HS-5 (cell line): ENCODE results near the gene FLCN.
"Not testable (repeated sequence)": the region's sequence is repeated elsewhere in the genome, so short reads cannot be mapped to it uniquely, and the experiment has no call there.

Experiments
- DNase-seq: peaks from one replicate; pipeline ENCODE4 v3.0.0-alpha.2; 2012; ENCODE audit warnings: low read depth

Gene FLCN

DNA sequence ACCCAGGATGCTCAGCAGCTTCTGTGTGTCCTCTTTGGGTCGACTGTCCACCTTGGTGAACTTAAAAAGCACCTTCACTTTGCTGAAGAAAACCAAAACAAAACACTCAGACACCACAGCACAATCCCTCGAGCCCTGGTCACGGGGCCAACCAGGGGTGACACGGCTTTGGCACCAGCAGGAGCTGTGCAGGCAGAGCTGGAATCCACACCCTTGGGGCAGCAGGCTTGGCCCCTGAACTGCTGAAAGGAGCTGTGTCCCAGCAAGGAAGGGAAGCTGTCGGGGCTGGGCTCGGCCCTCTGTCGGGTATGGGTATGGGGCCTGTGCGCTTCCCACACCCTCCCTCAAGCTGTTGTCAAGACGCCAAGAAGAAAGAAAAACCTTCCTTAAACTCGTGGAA, 23.2 kb downstream of the FLCN start:
- DNase-seq, result no peak

DNA sequence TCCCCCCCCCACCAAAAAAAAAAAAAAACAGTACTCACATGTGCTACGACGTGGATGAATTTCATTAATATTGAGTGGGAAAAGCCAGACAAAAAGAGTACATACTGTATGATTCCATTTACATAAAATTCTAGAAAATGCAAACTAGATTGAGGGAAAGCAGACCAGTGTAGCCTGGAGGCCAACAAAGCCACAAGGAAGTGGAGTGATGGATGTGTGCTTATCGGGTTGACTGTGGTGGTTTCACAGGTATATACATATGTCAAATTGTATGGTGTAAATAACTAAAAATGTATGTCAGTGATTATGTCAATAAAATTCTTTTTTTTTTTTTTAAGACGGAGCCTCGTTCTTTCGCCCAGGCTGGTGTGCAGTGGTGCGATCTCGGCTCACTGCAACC, 29.0 kb downstream of the FLCN start:
- no peak for DNase-seq

DNA sequence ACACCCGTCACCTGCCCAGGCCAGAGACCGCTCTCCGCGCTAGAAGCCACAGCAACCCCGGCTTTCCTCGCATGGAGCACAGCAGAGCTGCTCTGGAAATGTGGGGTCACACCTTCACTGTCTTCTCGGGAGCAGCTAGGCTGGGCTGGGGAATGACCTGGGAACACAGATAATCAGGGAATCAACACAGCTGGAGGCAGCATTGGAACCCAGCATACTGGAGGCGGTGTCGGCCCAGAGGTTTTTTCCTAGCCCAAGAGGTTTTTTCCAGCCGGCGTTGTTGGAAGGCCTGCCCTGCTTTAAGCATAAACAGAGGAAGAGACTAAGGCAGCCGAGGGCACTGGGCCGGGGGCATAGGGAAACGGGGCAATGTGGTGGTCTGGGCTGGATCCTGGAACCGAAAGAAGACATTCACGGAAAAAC, 30.0 kb downstream of the FLCN start:
- no peak for DNase-seq

DNA sequence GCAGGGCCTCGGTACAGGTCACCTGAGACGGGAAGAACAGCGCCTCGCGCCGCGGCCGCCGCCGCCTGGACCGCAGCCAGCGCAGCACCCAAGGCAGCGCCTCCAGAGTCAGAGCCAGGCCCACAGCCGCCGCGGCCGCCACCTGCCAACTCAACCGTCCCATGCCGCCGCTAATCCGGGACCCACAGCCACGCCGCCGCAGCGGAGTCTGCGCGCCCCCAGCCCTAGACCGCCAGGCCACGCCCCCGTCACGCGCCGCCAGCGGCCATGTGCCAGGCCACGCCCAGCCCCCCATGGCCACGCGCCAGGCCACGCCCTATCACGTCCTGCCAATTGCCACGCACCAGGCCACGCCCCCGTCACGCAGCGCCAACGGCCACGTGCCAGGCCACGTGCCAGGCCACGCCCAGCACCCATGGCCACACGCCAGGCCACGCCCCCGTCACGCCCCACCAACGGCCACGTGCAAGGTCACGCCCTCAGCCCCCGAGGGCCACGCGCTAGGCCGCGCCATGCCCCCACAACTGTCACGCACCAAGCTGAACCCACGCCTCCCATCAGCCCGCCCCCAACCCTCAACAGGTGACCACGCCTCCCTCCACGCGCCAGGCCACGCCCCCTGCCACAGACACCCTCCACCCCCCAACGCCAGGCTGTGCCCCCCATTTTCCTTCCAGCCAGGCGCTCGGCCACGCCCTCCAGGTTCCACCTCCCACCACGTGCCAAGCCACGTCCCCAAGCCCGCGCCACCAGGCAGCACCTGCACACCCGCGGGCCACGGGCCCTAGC, 30.6 kb downstream of the FLCN start, which contains the start of gene PLD6:
PLD6 (minus strand) TSS at position 210 of the 789 bp plus-strand sequence; CDS start at position 163, 47 bp downstream.
- DNase-seq, result peak; percentile 43

DNA sequence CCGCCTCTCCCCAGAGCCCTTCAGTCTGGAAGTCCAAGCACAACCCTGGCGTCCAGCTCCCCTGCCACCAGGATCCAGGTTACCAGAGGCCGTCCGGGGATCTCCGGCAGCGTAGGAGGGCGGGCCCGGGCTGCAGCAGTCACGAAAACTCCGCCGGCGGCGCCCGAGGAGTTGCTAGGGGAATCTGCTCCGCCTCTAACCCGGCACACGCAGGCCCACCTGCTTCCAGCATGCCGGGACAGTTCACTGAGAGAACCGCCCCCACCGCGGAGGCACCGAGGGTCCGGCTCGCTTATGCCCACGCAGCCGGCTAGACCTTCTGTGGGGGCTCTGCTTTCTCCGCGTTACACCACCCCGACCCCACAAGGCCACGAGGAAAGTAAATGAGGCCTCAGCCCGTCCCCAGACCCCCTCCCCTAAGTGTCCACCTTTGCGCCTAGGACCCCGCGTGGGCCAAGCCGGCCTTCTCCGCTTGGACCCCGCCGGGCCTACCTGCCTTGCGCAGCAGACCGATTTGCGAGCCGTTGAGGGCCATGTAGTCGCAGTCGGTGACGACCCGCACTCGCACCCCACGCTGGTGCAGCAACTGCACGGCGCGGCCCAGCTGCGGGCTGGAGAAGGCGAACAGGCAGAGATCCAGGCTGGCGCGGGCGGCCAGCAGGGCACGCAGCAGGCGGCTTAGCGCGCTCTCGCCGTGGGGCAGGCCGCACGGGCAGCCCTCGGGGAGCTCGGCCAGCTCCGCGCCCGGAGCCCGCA, 31.4 kb downstream of the FLCN start:
- DNase-seq, result no peak

DNA sequence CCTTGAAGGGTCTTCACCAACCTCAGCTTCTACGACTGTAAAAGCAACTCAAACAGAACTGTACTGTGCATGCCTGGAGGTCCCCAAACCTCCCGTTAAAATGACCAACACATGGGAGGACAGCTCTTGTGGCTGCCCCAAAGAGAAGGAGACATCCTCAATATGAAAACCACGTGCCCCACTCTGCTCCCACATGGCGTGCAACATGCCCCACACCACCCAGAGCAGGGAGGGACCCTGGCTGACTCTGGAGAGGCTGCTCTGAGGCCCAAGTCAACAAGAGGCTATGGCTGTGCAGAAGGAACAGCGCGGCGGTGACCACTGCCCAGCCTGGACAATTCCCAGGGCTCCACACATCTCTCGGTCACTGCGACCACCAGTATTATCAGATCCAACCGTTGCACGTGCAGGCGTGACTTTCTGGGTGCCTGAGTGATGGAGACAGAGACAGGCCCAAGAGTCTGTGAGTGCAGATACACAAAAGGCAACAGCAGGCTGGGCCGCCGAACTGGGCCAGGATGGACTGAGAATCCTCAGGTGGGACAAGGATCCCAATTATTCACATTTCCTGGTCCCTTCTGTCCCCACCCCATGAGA, 32.2 kb downstream of the FLCN start:
- DNase-seq, result no peak

DNA sequence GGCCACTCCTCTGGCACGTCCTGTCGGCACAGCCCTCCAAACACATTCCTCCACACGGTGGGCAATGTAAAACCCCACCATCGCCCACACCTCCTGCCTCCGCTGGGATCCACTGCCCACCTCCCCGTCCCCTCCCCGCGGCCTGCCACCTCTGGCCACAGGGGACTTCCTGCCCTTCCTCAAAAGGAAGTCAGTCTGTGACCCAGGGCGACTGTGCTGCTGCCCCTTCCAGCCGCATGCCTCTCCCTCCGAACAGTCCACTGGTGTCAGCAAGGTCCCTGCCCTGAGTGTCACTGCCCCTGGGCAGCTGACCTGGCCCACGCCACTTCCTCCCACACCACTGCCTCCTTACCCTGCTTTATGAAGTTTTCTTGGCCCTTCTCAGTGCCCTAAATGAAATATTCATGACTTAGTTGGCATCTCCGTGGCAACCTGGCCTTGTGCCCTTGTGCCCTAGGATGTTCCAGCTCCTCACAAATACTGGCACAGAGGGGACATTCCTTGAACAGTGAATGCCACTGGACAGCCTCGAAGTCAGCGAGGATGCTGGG, 32.9 kb downstream of the FLCN start:
- DNase-seq, result no peak

DNA sequence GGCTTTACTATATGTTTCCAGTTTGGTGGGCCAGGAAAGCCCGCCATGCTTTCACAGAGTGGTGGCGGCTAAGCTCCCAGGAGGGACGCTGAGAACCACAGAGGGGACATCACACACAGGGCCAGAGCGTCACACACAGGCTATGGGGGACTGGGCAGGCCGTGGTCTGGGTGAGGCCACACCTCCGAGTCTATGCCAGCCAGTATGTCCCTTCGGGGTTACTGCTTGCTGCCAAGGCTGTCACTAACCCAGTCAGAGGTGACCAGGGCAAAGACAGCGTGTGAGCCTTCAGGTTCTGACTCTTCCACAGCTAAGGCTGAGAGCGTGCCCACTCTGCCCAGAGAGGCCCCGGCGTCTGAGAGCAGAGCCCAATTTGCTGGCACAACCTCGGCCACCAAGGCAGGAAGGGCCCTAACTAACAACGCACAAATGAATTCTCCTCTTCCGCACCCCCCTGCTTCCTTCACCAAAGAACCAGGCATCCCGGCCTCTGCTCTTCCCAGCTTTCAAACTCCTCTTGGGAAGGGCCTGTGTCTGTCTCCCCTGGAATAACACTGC, 33.7 kb downstream of the FLCN start:
- DNase-seq, result no peak

DNA sequence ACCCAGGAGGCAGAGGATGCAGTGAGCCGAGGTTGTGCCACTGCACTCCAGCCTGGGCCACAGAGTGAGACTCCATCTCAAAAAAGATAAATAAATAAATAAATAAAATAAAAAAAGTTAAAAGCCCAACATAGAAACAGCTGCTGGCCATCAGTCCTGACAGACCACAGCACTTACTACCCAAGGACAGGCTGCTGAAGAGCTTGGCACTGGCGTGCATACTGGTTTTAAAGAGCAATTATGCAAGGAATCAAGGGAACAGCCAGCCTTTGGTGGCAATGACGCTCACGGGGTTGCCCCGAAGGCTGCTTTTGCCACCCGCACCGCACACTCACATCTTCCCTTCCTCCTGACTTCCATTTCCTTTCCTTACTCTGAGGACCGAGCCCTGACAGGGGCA, 35.1 kb downstream of the FLCN start:
- DNase-seq, result no peak

DNA sequence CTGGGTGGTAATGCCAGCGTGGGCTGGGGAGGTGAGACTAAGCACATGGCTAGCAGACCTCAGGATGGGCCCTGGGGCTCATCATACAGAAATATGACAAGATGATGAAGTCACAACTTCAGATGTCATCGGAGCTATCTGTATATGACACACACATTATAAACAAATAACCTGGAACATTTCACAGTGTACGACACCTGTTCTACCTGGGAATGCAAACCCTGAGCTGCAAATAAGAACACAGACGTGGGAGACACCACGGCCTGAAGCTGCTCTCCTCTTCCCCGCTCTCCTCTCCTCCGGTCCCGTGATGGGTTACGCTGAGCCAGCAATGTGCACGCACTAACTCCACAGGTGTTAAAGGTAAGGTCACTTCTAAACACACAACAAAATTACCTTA, 35.7 kb downstream of the FLCN start:
- DNase-seq, result no peak

DNA sequence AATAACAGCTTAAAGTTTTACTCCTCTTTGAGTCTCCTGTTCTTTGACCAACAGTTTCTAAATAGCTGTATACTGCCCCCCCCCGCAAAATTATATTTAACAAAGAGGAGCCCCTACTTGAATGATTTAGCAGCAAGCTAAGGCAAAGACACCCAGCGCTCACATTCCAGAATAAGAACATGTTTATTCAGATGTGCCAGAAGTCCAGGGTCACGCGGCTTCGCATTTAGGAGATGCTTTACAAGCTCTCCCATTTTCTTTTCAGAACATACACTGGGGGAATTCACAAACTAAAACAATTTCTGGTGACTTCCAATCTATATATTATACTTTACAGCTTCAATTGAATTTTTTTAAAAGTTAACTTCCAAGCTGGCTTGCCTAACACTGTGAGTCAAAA, 36.1 kb downstream of the FLCN start:
- DNase-seq, result no peak

DNA sequence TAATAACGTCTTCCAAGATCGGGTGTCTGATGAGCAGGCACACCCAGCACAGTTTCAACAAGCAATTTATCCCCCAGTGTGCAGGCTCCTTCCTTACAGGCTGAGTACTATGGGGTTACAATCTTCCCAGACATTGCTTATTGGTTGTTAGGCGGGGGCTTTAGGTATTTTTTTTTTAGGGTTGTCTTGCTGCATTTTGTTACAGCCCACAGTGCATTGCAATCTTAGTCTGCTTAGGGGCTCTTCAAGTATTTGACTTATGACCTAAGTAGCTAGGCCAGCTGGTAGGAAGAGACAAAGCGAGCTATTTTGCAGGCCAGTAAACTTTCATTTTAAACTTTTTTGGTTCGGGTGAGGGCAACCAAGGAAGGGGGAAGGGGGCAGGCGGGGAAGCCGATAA, 36.7 kb downstream of the FLCN start:
- no peak for DNase-seq

DNA sequence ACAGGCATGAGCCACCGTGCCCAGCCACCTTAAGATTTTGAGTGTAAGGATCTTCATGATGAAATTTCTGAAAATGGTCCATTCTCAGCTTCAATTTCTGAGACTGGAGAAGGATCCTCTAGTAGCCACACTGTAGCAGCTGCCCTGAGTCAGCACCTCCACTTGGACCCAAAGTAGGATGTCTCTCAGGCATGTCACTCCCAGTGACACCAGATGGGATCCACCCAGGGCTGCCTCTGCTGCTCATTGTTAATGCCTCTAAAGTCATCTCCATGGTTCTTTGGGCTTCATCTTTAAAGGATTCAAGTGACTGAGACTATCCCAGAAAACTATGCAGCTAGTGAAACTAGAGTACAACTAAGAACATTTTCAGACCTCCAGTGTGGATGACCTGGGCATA, 38.7 kb downstream of the FLCN start:
- no peak for DNase-seq

DNA sequence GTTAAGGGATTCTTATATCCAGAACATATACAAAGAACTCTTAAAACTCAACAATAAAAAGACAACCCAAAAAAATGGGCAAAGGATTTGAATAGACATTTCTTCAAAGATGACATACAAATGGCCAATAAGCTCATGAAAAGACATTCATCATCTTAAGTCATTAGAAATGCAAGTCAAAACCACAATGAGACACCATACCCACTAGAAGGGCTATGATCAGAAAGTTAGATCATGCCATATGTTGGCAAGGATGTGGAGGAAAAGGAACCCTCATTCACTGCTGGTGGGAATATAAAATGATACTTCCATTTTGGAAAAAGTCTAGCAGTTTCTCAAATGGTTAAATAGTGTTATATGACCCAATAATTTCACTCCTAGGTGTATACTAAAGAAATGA, 40.2 kb downstream of the FLCN start:
- DNase-seq, result no peak

DNA sequence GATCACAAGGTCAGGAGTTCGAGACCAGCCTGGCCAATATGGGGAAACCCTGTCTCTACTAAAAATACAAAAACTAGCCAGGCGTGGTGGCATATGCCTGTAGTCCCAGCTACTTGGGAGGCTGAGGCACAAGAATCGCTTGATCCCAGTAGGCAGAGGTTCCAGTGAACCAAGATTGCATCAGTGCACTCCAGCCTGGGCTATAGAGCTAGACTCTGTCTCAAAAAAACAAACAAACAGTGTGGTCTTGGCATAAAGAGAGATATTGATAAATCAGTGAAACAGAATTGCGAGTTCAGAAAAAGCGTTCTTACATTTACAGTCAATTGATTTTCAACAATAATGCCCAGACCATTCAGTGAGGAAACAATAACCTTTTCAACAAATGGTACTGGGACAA, 41.5 kb downstream of the FLCN start:
- not testable (repeated sequence) for DNase-seq

DNA sequence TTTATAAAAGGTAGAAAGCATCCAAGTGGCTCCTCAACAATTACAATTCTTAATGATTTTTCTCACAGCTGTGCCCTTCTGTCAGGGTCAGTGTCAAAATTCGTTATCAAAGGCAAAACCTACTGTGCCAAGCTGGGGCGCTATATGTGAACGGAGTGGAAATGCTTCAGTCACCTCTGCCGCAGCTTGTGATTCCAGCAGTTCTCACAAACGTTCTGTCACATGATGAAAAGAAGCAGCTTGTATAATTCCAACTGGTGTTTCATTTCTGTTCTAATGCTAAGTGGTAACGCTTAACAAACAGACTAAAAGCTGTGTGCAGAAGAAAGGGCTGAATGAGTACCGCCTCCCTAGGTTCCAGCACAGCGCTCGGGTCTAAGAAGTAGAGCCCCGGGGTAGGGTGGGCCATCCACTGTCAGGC, 45.0 kb downstream of the FLCN start:
- DNase-seq, result no peak

DNA sequence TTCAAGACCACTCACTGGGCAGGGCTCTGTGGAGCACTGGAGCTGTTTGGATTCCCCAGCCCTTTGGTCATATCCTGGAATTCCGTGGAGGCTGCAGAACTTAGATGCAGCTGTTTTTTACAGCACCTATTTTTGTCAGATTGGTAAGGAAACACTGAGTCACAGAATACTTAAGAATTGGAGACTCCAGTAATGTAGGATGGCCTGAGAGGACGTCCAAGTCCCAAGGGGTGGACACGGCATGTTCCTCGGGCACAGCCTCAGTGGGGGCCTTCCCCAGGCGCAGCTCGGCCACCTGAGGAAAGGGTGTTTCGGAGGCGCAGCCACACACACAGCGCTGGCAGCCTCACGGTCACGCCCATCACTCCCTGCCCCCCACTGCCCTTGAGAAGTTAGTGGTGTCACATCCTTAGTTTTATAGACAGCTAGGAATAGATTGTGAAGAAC, 45.6 kb downstream of the FLCN start:
- DNase-seq, result peak; percentile 73

DNA sequence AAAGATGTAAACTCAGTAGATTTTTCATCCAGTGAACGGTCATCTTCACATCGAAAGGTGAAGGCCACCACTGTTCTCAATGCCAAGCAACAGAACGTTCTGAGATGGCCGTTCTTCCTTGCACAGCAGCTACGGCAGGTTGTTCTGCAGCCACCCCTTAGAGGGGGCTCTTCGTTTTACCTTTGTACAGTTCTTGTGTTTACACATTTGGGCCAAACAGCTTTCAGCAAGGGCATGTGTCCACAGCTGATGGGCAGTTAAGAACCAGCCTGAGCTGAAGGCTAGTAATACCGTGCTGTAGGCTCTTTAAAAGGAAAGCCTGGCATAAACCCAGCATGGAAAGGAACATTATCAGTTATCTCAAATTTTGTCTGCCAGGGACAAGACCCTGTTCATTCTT, 46.8 kb downstream of the FLCN start:
- DNase-seq, result no peak

DNA sequence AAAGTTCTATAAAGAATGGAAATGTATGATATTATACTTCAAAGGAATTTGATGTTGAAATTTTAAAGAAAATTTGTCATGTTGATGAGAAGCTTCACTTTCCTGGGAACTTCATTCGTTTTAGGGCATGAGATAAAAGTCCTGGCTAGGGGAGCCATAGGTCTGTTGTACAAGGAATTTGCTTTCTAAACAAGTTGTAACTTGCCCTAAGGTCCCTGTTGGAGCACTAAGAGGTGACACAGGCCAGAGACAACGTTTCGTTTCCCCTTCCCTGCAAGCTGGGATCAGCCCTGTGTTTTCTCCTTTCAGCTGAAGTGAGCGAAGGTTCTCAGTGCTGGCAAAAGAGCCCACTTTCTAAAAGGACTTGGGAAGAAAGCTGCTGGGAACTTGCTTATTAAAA, 47.4 kb downstream of the FLCN start:
- no peak for DNase-seq

DNA sequence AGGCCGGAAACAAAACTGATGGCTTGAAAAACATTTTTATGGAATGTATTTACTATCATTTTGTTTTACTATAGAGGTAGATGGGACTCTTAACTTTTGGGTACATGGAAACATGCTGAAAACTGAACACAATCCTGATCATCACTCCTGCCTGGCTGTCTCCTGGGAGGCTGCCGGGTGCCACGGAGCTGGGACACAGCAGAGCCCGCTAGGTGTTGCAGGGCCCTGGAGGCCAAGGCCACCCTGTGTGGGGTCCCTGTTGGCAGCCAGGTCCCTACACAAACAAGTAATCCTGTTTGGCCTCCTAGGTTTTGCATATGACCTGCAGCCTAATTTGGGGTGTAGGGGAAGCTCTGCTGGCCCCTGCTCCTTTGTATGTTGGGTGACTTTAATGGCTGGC, 48.4 kb downstream of the FLCN start:
- no peak for DNase-seq

DNA sequence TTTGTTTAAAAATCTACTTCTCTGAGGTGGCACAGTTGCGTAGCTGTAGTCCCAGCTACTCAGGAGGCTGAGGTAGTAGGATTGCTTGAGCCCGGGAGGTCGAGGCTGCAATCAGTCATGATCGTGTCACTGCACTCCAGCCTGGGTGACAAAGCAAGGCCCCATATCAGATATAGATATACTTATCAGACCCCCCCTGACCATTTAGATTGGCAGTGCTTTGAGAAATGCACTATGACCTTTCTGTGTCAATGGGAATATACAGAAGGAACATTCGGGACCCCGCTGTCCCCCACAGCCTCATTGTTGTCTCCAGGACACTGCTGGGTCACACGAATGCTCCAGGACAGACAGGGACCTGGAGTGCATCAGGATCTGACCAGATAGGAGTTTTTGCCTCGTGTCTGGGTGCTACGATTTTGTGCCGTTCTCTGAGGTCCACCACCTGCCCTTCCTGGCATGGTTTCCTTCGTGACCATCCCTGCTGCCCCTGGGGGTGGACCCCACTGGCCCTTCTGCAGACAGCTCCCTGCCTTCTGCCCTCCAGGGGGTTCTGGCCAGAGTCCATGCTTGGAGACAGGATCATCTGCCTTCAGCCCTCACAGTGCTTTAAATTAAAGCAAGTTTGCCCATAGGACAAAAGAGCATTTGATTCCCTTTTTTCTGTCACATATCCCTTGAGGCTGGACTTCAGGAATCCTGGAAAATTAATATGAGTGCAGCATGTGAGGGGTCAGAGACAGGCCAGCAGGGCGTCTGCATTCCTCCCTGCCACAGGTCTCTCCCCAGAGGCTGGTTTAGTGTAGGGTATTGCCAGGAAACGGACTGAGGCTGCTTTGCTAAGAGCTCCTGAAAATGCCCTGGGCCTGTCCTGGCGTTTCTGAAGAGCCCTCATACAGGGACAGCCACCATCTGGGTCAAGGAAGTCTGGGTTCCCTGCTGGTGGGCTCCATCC, 50.1 kb downstream of the FLCN start:
- DNase-seq, result no peak
